ENCODE data around the gene FAM151B. TPM values are rescaled to one million over a fixed set of nuclear protein-coding genes. Genes with fewer than 3 reads are reported as not detected.
"Not testable (repeated sequence)": the region's sequence is repeated elsewhere in the genome, so short reads cannot be mapped to it uniquely, and the experiment has no call there.

FAM151B gene
- polyA plus RNA-seq, 1 donor from 2014 or later = not detected

DNA sequence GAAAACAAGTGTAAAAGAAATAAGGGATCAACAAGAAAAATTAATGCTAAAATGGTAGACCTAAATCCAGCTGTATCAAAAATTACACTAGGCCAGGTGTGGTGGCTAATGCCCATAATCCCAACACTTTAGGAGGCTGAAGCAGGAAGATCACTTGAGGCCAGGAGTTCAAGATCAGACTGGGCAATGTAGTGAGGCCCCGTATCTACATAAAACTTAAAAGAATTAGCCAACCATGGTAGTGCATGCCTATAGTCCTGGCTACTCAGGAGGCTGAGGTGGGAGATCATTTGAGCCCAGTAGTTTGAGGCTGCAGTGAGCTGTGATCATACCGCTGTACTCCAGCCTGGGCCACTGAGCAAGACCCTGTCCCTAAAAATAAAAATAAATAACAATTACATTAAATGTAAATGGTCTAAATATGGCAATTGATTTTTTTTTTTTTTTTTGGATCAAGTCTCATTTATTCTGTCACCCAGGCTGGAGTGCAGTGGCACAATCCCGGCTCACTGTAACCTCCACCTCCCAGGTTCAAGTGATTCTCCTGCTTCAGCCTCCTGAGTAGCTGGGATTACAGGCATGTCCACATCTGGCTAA lies 4.2 kb upstream of the FAM151B start:
- Mint-ChIP-seq H3K36me3 (peaks cover 11% of the 10 kb centered on the region), H3K27ac (no peak overlapping the region), H3K27me3 (peaks cover 18% of the 10 kb centered on the region), H3K4me3 (no peak overlapping the region), H3K9me3 (peaks cover 0 to 20% (median 19%) of the 10 kb centered on the region in 3 donors), H3K4me1 (peaks cover 3 to 13% (median 7%) of the 10 kb centered on the region in 3 donors)

DNA sequence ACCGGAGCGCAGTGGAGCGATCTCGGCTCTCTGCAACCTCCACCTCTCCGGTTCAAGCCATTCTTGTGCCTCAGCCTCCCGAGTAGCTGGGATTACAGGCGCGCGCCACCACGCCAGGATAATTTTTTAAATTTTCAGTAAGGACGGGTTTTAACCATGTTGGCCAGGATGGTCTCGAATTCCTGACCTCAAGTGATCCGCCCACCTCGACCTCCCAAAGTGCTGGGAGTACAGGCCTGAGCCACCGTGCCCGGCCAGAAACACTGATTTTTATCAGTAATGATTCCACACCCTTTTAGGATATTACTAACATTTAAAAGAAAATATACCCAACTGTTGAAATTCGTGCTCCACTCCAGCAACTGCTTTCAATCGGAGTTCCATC lies 464 bp upstream of the FAM151B start:
- H3K27ac Mint-ChIP-seq = no peak overlapping the region
- H3K27me3 Mint-ChIP-seq = peaks cover 20% of the 10 kb centered on the region
- peaks cover 0 to 11% (median 7%) of the 10 kb centered on the region in 3 donors for H3K9me3 Mint-ChIP-seq
- peaks cover 1% of the 10 kb centered on the region for H3K36me3 Mint-ChIP-seq
- H3K4me1 Mint-ChIP-seq = peaks cover 6 to 15% (median 7%) of the 10 kb centered on the region in 3 donors
- peak overlapping the region; percentile 73 to 92 (median 86) for H3K4me3 Mint-ChIP-seq

DNA sequence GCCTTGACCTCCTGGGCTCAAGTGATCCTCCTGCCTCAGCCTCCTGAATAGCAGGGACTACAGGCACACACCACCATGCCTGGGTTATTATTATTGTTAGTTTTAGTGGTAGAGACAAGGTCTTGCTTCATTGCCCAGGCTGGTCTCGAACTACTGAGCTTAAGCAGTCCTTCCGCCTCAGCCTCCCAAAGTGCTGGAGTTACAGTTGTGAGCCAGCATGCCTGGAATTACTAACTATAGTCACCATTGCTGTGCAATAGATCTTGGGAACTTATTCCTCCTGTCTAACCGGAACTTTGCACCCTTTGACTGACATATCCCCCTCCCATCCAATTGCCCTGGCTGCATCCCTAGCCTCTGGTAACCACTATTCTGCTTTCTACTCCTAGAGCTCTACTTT lies 3.4 kb downstream of the FAM151B start:
- H3K27me3 Mint-ChIP-seq = peaks cover 15% of the 10 kb centered on the region
- H3K4me3 Mint-ChIP-seq = no peak overlapping the region
- peaks cover 5 to 15% (median 7%) of the 10 kb centered on the region in 3 donors for H3K4me1 Mint-ChIP-seq
- no peak overlapping the region for H3K27ac Mint-ChIP-seq
- H3K9me3 Mint-ChIP-seq = peaks cover 0 to 2% (median 0%) of the 10 kb centered on the region in 3 donors
- peaks cover under 1% of the 10 kb centered on the region for H3K36me3 Mint-ChIP-seq

DNA sequence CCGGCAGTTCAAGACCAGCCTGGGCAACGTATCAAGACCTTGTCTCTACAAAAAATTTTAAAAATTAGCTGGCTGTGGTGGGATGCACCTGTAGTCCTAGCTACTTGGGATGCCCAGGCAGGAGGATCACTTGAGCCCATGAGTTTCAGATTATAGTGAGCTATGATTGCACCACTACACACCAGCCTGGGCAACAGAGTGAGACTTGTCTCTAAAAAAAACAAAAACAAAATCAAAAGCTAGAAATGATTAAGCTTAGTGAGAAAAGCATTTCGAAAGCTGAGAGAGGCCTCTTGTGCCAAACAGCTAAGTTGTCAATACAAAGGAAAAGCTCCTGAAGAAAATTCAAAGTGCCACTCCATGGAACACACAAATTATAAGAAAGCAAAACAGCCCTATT lies 4.8 kb downstream of the FAM151B start:
- Mint-ChIP-seq H3K4me1 (peaks cover 3 to 7% (median 4%) of the 10 kb centered on the region in 3 donors), H3K27me3 (peaks cover 7% of the 10 kb centered on the region), H3K36me3 (peaks cover 3% of the 10 kb centered on the region), H3K4me3 (no peak overlapping the region), H3K9me3 (peaks cover 0 to 2% (median 0%) of the 10 kb centered on the region in 3 donors), H3K27ac (no peak overlapping the region)

DNA sequence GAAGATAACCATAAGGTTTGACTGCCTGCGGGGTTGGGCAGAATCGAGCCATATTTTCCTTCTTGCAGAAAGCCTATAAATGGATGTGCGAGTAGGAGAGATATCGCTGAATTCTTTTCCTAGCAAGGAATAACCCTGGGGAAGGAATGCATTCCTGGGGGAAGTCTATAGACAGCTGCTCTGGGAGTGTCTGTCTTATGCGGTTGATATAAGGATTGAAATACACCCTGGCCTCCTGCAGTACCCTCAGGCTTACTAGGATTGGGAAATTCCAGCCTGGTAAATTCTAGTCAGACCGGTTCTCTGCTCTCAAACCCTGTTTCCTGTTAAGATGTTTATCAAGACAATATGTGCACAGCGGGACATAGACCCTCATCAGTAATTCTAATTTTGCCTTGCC lies 5.5 kb downstream of the FAM151B start:
- not testable (repeated sequence) for H3K4me1 Mint-ChIP-seq, H3K9me3 Mint-ChIP-seq, H3K27ac Mint-ChIP-seq, H3K4me3 Mint-ChIP-seq, H3K27me3 Mint-ChIP-seq, H3K36me3 Mint-ChIP-seq

DNA sequence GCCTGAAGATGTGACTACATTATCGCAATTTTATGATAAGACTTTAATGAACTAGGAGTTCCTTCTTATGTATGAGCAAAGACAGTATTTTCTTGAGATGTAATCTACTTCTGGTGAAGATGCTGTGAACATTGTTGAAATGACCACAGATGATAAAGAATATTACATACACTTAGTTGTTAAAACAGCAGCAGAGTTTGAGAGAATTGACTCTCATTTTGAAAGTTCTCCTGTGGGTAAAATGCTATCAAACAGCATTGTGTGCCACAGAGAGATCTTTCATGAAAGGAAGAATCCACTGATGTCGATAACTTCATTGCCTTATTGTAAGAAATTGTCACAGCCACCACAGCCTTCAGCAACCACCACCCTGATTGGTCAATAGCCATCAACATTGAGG lies 8.0 kb downstream of the FAM151B start:
- H3K27me3 Mint-ChIP-seq = peaks cover 6% of the 10 kb centered on the region

DNA sequence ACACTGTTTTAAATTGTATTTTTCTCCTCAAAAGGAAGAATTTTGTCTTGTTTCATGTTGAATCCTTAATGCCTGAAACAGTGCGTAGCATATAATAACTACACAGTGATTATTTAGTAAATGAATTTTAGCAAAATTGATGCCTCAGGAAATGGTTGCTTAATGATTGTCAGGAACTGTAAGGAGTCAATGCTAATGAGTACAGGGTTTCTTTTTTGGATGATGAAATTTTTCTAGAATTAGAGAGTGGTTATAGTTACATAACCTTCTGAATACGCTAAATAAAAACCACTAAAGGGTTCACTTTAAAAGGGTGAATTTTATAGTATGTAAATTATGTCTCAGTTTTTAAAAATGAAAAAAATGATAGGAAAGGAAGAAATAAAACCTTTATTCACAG lies 14.9 kb downstream of the FAM151B start:
- H3K36me3 Mint-ChIP-seq = peaks cover 2% of the 10 kb centered on the region
- peaks cover 5% of the 10 kb centered on the region in 3 donors for H3K4me1 Mint-ChIP-seq
- H3K4me3 Mint-ChIP-seq = no peak overlapping the region
- peaks cover 0 to 3% (median 0%) of the 10 kb centered on the region in 3 donors for H3K9me3 Mint-ChIP-seq
- peaks cover 4% of the 10 kb centered on the region for H3K27me3 Mint-ChIP-seq
- H3K27ac Mint-ChIP-seq = no peak overlapping the region

More for the DNA sequence above, 8.0 kb downstream of the FAM151B start:
- Mint-ChIP-seq H3K27ac (no peak overlapping the region), H3K4me1 (peaks cover 0 to 1% (median 0%) of the 10 kb centered on the region in 3 donors), H3K36me3 (peaks cover 3% of the 10 kb centered on the region), H3K9me3 (peaks cover 0 to 3% (median 2%) of the 10 kb centered on the region in 3 donors), H3K4me3 (no peak overlapping the region)

DNA sequence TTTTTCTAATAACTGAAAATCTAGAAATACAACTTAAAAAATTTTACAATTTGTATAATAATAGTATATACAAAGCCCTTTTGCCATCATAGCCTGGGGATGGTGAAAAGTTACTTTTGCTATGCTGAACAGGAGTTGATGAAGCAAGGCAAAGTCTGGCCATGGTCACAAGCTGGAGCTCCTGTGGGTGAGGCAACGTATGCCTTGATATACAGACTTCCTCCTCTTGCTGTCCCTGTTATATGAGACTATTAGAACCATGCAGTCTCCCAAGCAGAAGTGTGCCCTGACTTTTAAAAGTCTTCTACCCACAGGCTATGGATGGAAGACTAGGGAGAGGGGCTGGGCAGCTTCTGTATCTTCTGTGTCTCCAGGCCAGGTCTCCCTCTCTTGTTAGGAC lies 15.7 kb downstream of the FAM151B start:
- Mint-ChIP-seq H3K27me3 (no peaks in the 10 kb centered on the region), H3K4me1 (peaks cover 5% of the 10 kb centered on the region in 3 donors), H3K4me3 (no peak overlapping the region), H3K36me3 (peaks cover 2% of the 10 kb centered on the region), H3K27ac (no peak overlapping the region), H3K9me3 (peaks cover 0 to 3% (median 0%) of the 10 kb centered on the region in 3 donors)

DNA sequence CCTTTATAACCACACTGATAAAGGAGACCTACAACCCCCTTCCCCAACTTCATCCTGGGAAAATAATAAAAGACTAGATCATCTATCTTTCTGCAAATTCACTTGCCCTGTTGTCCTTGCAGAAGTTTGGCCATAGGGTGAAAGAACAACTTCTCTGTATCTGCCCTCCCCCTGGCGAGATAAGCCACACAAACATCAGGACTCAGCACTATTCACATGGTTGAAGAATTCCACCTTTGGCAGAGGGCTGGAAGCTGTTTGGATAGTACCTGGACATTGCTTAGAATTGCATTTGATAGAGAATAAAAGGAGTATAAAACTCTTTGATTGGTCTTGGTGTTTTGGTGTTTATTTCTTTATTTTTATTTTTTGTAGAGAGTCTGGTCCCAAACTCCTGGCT lies 16.9 kb downstream of the FAM151B start:
- H3K4me3 Mint-ChIP-seq = no peak overlapping the region
- H3K27me3 Mint-ChIP-seq = no peaks in the 10 kb centered on the region
- H3K4me1 Mint-ChIP-seq = peaks cover 5% of the 10 kb centered on the region in 3 donors
- H3K9me3 Mint-ChIP-seq = peaks cover 0 to 2% (median 0%) of the 10 kb centered on the region in 3 donors
- no peak overlapping the region for H3K27ac Mint-ChIP-seq
- H3K36me3 Mint-ChIP-seq = peaks cover 2% of the 10 kb centered on the region

DNA sequence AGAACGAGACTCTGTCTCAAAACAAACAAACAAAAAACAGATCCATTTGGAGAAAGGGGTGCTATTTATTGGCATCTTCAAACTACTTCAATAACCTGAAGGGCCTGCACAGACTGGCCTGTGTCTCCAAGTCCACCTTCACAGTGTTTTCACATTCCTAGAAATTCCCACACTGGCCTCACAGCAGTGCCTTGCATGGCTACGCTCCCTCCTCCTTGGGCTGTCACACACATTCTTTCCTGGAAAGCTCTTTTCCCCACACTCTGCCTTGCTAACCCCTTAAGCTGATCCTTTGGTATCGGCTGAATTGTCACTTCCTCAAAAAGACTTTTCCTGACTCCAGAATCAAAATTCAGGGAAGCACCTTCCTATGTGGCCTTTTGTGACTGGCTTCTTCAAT lies 19.8 kb downstream of the FAM151B start:
- no peaks in the 10 kb centered on the region for H3K9me3 Mint-ChIP-seq
- peaks cover 5% of the 10 kb centered on the region in 3 donors for H3K4me1 Mint-ChIP-seq
- H3K27me3 Mint-ChIP-seq = no peaks in the 10 kb centered on the region
- no peak overlapping the region for H3K4me3 Mint-ChIP-seq
- H3K36me3 Mint-ChIP-seq = peaks cover 2% of the 10 kb centered on the region
- peak overlapping the region in 1 of 3 donors; percentile 57 for H3K27ac Mint-ChIP-seq

DNA sequence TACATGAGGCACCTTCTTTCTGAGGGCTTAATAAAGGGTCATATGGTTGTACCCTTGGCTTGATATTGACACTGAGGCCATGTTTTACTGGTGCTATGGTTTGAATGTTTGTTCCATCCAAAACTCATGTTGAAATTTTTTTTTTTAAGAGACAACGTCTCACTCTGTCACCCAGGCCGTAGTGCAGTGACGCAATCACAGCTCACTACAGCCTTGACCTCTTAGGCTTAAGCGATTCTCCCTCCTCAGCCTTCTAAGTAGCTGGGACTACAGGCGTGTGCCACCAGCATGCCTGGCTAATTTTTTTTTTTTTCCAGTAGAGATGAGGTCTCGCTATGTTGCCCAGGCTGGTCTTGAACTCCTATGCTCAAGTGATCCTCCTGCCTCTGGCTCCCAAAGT lies 20.9 kb downstream of the FAM151B start:
- Mint-ChIP-seq H3K27me3 (no peaks in the 10 kb centered on the region), H3K4me1 (peaks cover 4% of the 10 kb centered on the region in 3 donors), H3K9me3 (no peaks in the 10 kb centered on the region), H3K4me3 (no peak overlapping the region), H3K36me3 (peaks cover 2% of the 10 kb centered on the region), H3K27ac (no peak overlapping the region)

DNA sequence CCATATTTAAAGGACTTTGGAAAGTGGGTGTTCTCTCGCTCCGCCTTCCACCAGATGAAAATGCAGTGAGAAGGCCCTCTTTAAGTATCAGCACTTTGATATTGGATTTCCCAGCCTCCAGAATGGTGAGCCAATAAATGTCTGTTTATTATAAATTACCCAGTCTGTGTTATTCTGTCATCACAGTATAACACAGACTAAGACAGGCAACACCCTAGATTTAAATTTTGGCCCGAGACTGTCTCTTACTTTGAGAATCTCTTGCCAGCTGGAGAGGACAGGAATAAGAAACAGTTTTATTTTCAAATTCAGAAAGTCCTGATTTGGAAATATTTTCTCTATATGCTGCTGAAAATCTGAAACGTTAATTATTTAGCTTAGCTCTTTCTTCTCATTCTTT lies 21.5 kb downstream of the FAM151B start:
- Mint-ChIP-seq H3K27ac (no peak overlapping the region), H3K36me3 (peaks cover 2% of the 10 kb centered on the region), H3K9me3 (no peaks in the 10 kb centered on the region), H3K27me3 (no peaks in the 10 kb centered on the region), H3K4me3 (no peak overlapping the region), H3K4me1 (no peaks in the 10 kb centered on the region)

DNA sequence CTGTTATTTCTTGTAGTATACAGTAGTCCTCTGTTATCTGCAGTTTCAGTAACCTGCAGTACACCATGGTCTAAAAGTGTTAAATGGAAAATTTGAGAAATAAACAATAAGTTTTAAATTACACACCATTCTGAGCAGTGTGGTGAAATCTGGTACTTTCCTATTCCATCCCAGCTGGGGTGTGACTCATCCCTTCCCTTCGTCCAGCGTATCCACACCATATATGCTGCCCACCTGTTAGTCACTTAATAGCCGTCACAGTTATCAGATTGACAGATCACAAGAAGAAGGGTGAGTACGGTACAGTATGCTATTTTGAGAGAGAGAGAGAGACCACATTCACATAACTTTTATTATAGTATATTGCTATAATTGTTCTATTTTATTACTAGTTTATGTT lies 28.9 kb downstream of the FAM151B start:
- Mint-ChIP-seq H3K36me3 (no peaks in the 10 kb centered on the region), H3K4me3 (no peak overlapping the region), H3K27me3 (no peaks in the 10 kb centered on the region)

DNA sequence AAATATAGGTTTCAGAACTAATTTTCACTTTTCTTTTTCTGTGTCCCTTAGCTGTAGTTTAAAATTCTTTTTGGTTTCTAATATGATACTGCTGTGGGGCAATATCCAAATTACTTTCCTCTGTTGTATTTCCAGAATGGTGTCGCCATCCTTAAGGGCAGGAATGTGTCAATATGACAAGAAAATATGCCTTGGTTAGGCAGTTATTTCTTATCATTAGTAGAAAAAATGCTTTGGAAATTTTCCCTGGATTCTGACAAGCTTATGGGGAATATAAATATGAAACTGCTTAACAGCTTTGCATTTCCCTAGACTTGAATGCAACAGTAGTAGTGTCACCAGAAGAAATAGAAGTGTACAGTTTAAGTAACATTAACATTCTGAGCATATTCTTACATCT lies 52.8 kb downstream of the FAM151B start:
- Mint-ChIP-seq H3K4me3 (no peak overlapping the region), H3K27me3 (peaks cover 8% of the 10 kb centered on the region), H3K36me3 (no peaks in the 10 kb centered on the region), H3K27ac (no peak overlapping the region), H3K9me3 (peaks cover 0 to 4% (median 0%) of the 10 kb centered on the region in 3 donors), H3K4me1 (peaks cover 0 to 2% (median 0%) of the 10 kb centered on the region in 3 donors)

More for the DNA sequence above, 28.9 kb downstream of the FAM151B start:
- Mint-ChIP-seq H3K27ac (no peak overlapping the region), H3K9me3 (no peaks in the 10 kb centered on the region), H3K4me1 (no peaks in the 10 kb centered on the region)

DNA sequence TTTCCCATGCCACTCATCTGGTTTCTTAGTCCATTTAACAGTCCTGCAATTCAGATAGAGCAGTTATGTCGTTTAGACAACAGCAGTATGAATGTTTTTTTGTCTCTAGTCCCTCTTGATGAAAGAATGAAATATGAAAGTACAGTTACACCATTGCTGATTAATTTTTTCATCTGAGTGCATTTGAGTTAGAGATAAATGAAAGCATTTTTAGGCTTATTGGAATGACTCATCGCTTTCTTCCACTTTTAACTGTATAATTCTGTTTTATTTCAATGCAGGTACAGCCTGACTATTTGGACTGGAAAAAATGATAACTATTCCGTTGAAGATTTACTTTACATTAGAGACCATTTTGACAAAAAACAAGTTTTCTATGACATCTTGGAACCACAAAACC lies 53.5 kb downstream of the FAM151B start:
- H3K36me3 Mint-ChIP-seq = no peaks in the 10 kb centered on the region
- H3K4me3 Mint-ChIP-seq = no peak overlapping the region
- H3K9me3 Mint-ChIP-seq = peaks cover 0 to 1% (median 0%) of the 10 kb centered on the region in 3 donors
- peaks cover 8% of the 10 kb centered on the region for H3K27me3 Mint-ChIP-seq
- peaks cover 0 to 2% (median 0%) of the 10 kb centered on the region in 3 donors for H3K4me1 Mint-ChIP-seq
- H3K27ac Mint-ChIP-seq = no peak overlapping the region

DNA sequence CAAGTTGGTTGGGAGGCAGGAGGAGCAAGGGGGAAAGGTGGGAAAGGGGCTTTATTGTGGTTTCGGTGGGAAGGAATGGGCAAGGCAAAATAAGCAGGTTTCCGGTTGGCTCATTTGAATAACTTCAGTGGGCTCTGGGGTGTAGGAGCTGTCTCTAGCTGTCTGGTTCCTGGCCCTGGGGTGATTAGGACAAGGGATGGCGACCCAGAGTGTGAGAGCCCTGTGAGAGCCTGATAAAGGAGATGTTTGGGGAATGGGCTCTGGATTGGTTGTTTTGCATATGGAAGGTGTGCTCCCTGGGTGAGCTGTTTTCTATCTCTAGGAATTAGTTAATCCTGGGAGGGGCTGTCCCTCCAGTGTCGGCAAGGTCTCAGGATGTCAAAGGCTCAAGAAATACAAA lies 66.7 kb downstream of the FAM151B start:
- Mint-ChIP-seq H3K27ac (no peak overlapping the region), H3K4me3 (no peak overlapping the region)

More for the DNA sequence above, 66.7 kb downstream of the FAM151B start:
- no peaks in the 10 kb centered on the region for H3K4me1 Mint-ChIP-seq
- H3K27me3 Mint-ChIP-seq = peaks cover 20% of the 10 kb centered on the region
- peaks cover 0 to 2% (median 0%) of the 10 kb centered on the region in 3 donors for H3K9me3 Mint-ChIP-seq
- no peaks in the 10 kb centered on the region for H3K36me3 Mint-ChIP-seq
